Fibroblast of skin of right biceps (primary cell): Measurements from ENCODE around the gene STON1.
"Not testable (repeated sequence)": the region's sequence is repeated elsewhere in the genome, so short reads cannot be mapped to it uniquely, and the experiment has no call there.

Experiments used
- DNase-seq: peaks from one replicate; pipeline ENCODE4 v3.0.0-alpha.2; 2013

STON1 gene

GRCh38 chr2:48578313-48578712 lies 48.4 kb downstream of the STON1 start:
- no peak for DNase-seq

GRCh38 chr2:48583961-48584360 lies 54.0 kb downstream of the STON1 start:
- DNase-seq = no peak

DNA sequence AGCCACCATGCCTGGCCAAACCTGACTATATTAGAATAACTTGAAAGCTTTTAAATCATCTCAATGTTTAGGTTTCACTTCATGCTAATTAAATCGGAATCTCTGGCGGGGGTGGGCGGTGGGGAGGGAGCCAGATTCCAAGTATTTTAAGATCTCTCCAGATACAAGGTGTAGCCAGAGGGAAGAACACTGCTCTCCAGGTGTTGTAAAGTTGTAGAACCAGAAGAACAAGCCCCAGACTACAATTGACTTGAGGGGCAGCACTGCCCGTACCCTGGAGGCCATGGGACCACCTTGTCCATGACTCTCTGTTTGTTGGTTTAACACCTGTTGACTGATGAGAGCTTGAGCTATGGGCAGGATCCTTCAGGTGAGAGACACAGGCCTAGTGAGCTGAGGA lies 54.6 kb downstream of the STON1 start:
- no peak for DNase-seq

DNA sequence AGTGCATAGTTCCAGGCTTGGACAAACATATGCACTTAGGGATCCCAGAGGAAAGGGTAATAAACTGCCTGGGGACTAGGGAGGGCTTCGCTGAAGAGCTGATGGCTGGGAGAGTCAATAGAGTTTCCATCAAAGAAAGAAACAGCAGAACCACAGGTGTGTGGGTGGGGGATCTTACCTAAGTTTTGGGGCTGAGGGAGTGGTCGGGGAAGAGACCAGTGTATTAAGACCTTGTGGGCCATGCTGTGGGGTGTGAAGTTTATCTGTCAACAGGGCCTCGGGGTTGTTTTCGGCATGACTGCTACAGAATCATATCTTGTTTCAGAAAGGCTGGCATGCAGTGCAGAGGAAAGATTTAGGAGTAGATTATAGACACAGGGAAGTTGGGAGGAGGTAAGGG lies 56.5 kb downstream of the STON1 start:
- no peak for DNase-seq

GRCh38 chr2:48587560-48587959 lies 57.6 kb downstream of the STON1 start:
- DNase-seq = no peak

DNA sequence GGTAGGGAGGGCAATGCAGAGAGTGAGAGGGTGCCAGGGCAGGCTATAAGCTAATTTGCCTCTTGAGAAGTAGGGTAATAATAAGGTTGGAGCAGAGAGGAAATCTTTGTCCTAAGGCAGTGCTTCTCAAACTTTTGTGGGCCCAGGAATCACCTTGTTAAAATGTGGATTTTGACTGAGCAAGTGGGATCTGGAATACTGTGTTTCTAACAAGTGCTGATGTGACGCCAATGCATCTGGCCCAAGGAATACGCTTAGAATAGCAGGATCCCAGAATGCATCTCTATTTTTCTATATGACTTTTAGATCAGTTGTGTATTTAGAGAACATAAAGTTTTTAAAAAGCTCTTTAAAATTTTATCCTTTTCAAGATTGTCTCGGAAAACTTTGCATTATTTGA lies 58.0 kb downstream of the STON1 start:
- no peak for DNase-seq

DNA sequence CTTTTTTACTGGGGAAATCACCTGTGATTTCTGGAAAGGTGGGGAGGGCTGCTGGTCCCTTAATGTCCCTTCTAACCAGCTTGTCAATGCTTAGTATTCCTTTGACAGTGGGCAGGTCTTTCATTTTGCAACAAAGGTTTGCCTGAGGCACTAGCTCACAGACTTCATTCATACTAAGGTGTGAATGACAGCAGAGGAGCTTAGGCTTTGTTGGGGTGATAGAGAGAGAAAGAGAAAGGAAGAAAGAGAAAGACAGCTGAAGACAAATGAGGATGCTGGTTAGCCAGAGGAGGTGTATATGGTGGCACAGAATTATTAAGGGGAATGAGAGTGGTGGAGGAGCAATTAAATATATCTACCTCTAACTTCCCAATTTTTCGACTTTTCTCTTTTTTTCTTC lies 58.8 kb downstream of the STON1 start:
- DNase-seq = no peak

GRCh38 chr2:48589170-48589767 lies 59.3 kb downstream of the STON1 start:
- DNase-seq = peak; percentile 38

DNA sequence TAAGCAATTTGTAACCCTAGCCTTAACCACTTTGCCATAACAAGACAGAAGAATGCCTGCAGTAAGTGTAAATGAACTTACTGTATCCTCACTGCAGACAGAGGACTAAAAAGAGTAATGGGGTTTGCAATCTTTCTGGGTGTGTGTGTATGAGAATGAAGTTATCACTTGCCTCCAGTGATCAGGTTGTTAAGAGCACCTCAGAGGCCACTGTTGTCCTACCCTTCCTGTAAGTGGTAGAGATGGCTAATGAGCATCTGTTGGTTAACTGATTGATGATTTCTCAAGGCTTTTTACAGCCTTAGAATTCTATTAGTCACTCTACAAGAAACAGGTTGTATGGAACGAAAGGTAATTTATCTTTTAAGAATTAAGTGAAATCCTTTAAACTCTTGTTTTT lies 60.1 kb downstream of the STON1 start:
- DNase-seq = no peak

- no peak for DNase-seq
These were observed 62.1 kb downstream of the STON1 start for GRCh38 chr2:48592067-48592466.

GRCh38 chr2:48596751-48597150 lies 66.8 kb downstream of the STON1 start:
- DNase-seq = not testable (repeated sequence)

DNA sequence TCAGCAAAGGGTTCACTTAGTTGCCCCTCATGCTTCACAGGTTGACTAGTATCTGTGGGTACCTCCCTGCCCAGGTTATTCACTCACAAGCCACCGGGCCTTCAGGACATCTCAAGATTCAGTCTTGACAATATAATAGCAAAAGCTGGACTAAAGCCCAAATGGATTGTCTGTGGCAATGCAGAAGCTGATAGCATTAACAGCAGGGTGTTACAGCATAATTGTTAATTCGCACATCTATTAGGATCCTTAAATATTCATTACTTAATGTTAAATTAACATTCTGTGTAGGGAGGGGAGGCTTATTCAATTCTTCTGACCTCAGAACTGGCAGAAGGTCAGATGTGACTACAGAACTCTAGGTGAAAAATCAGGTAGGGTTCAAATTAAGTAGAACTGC lies 67.5 kb downstream of the STON1 start:
- DNase-seq = no peak

DNA sequence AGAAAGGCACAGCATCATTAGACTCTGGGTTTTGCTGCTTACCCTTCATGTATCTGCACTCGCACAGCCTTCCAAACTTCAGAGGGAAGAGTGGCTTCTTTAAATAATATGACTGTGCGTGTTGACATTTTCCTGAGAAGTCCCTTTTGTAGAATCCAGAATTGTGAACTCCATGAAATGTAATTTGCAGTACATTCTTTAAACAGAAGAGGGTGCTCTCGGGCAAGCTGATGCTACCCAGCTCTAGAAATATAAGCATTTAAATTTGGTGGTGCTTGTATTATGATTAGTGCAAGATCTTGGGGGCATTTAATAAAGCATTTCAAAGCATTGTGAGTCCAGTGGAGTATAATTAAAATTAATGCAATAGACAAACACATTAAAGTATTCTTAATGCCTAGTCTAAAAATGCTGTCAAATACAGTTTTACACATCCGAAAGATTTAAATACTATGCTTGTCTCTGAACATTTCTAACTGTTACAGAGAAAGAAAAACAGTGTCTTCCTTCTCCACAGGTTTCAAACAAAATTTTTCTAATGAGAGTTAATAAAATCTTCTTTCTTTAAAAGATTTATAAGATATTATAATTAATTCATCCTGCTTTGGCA lies 70.4 kb downstream of the STON1 start:
- DNase-seq = peak; percentile 43

- DNase-seq = peak; percentile 82
These were observed 71.0 kb downstream of the STON1 start for GRCh38 chr2:48600917-48601316.

DNA sequence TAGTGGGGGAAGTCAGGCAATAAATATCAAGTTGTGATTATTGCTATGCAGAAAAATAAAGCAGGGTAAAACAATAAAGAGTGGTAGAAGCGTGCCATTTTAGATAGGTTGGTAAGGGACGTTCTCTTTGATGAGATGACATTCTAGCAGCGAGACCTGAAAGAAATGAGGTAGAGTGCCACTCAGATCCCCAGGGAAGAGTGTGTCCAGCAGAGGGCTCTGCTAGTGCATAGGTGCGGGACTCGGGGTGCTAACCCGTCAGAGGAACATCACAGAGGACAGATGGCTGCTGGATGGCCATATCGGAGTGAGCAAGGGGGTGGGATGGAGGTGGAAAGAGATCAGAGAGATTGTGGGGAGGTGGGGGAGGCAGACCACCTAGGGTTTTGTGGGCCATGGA lies 71.4 kb downstream of the STON1 start:
- peak; percentile 21 for DNase-seq

GRCh38 chr2:48605482-48606175 lies 75.7 kb downstream of the STON1 start:
- DNase-seq = no peak

DNA sequence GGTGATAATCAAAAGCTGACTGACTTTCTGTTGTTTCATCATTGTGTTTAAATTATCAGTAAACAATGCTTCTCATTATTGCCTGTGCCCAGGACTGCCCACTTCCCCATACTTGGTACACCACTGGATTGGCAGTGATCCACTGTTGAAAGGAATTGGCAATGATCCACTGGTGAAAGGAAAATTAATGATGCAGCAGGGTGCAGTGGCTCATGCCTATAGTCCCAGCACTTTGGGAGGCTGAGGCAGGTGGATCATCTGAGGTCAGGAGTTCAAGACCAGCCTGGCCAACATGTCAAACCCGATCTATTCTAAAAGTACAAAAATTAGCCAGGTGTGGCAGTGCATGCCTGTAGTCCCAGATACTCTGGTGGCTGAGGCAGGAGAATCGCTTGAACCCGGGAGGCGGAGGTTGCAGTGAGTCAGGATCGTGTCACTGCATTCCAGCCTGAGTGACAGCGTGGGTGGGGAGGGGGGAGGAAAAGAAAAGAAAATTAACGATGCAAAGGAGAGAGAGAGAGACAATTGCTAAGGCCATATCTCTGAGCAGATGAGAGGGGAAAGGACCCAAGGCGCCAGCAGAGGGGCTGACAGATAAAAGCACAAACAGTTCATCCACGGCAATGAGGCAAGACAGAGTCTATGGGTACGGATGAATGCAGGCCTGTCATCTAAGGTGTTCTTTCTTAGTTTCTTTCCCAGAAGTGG lies 77.5 kb downstream of the STON1 start:
- DNase-seq = peak; percentile 25

GRCh38 chr2:48613211-48613610 lies 83.3 kb downstream of the STON1 start:
- DNase-seq = no peak

DNA sequence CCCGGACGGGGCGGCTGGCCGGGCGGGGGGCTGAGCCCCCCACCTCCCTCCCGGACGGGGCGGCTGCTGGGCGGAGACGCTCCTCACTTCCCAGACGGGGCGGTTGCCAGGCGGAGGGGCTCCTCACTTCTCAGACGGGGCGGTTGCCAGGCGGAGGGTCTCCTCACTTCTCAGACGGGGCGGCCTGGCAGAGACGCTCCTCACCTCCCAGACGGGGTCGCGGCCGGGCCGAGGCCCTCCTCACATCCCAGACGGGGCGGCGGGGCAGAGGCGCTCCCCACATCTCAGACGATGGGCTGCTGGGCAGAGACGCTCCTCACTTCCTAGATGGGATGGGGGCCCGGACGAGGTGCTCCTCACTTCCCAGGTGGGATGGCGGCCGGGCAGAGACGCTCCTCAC lies 84.6 kb downstream of the STON1 start:
- not testable (repeated sequence) for DNase-seq

GRCh38 chr2:48617618-48618017 lies 87.7 kb downstream of the STON1 start, which contains the start of gene GTF2A1L:
GTF2A1L (plus strand) TSS chr2:48617856; CDS start chr2:48617875, 19 bp downstream.
- no peak for DNase-seq

- DNase-seq = no peak
These were observed 89.6 kb downstream of the STON1 start for GRCh38 chr2:48619526-48619925.

GRCh38 chr2:48620604-48621003 lies 90.7 kb downstream of the STON1 start:
- DNase-seq = no peak

- DNase-seq = not testable (repeated sequence)
These were observed 92.7 kb downstream of the STON1 start for GRCh38 chr2:48622691-48623090.

DNA sequence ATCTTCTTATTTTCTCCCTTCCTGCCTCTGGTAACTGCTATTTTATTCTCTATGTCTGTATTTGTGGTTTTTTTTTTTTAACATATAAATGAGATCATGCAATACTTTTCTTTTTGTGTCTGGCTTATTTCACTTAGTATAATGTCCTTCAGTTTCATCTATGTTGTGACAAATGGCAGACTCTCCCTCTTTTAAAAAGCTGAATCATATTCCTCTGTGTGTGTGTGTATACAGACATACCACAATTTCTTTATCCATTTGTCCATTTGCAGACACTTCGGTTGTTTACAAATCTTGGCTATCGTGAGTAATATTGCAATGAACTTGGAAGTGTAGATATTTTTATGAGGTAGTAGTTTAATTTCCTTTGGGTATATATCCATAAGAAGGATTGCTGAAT lies 94.7 kb downstream of the STON1 start:
- DNase-seq = no peak
